Measurements from ENCODE around the gene FRYL. TPM values are rescaled to one million over a fixed set of nuclear protein-coding genes. Genes with fewer than 3 reads are reported as not detected.

Gene FRYL
- total RNA-seq, 4 donors from 2014 or later: 62.5 to 119 (median 98.8) TPM

- DNase-seq: no peak
- intact Hi-C loops (cut with DNase I; ENCODE audit: low total_unique reads): no loop called here
- TF ChIP-seq CTCF (IDR thresholded peaks at IDR 0.05) (no peak), POLR2A (IDR thresholded peaks at IDR 0.05) (no peak)
- H3K36me3 ChIP-seq: no peaks in the 10 kb centered on the region
- no peaks in the 10 kb centered on the region for H3K27me3 ChIP-seq
- H3K4me3 ChIP-seq: no peak overlapping the region
- no peaks in the 10 kb centered on the region for H3K9me3 ChIP-seq
- H3K27ac ChIP-seq: no peak overlapping the region
- H3K4me1 ChIP-seq: no peaks in the 10 kb centered on the region
These were observed 106.5 kb downstream of the FRYL start for GRCh38 chr4:48673537-48673936.

- Histone ChIP-seq H3K4me3 (no peak overlapping the region), H3K9me3 (no peaks in the 10 kb centered on the region), H3K36me3 (no peaks in the 10 kb centered on the region), H3K27ac (no peak overlapping the region), H3K4me1 (no peaks in the 10 kb centered on the region), H3K27me3 (no peaks in the 10 kb centered on the region)
- TF ChIP-seq POLR2A (IDR thresholded peaks at IDR 0.05) (no peak), CTCF (IDR thresholded peaks at IDR 0.05) (no peak)
- intact Hi-C loops (cut with DNase I; ENCODE audit: low total_unique reads): no loop called here
- DNase-seq: no peak
These were observed 109.5 kb downstream of the FRYL start for GRCh38 chr4:48670587-48670986.

GRCh38 chr4:48669086-48669485 lies 111.0 kb downstream of the FRYL start:
- no peaks in the 10 kb centered on the region for H3K27me3 ChIP-seq
- H3K4me3 ChIP-seq: no peak overlapping the region
- DNase-seq: no peak
- no peak for TF ChIP-seq CTCF (IDR thresholded peaks at IDR 0.05)
- H3K27ac ChIP-seq: no peak overlapping the region
- H3K4me1 ChIP-seq: no peaks in the 10 kb centered on the region
- H3K9me3 ChIP-seq: no peaks in the 10 kb centered on the region
- intact Hi-C loops (cut with DNase I; ENCODE audit: low total_unique reads): no loop called here
- no peaks in the 10 kb centered on the region for H3K36me3 ChIP-seq

GRCh38 chr4:48668254-48669017 lies 111.6 kb downstream of the FRYL start:
- Histone ChIP-seq H3K4me1 (no peaks in the 10 kb centered on the region), H3K36me3 (no peaks in the 10 kb centered on the region)
- intact Hi-C loops (cut with DNase I; ENCODE audit: low total_unique reads): no loop called here

More at GRCh38 chr4:48668254-48669017, 111.6 kb downstream of the FRYL start:
- H3K9me3 ChIP-seq: no peaks in the 10 kb centered on the region
- TF ChIP-seq CTCF (IDR thresholded peaks at IDR 0.05) (no peak), POLR2A (IDR thresholded peaks at IDR 0.05) (no peak)
- DNase-seq: no peak
- no peak overlapping the region for H3K4me3 ChIP-seq
- H3K27ac ChIP-seq: no peak overlapping the region
- H3K27me3 ChIP-seq: no peaks in the 10 kb centered on the region

All from uterus (tissue), 4 donors.